Kasumi-1 (cell line): ENCODE results near the gene TMEM54.
"Not testable (repeated sequence)": the region's sequence is repeated elsewhere in the genome, so short reads cannot be mapped to it uniquely, and the experiment has no call there.

Experiments used
- DNase-seq, 2 experiments: peaks; one replicate each; lab custom pipeline; 2025; lab: John Stamatoyannopoulos, UW

The TMEM54 gene

DNA sequence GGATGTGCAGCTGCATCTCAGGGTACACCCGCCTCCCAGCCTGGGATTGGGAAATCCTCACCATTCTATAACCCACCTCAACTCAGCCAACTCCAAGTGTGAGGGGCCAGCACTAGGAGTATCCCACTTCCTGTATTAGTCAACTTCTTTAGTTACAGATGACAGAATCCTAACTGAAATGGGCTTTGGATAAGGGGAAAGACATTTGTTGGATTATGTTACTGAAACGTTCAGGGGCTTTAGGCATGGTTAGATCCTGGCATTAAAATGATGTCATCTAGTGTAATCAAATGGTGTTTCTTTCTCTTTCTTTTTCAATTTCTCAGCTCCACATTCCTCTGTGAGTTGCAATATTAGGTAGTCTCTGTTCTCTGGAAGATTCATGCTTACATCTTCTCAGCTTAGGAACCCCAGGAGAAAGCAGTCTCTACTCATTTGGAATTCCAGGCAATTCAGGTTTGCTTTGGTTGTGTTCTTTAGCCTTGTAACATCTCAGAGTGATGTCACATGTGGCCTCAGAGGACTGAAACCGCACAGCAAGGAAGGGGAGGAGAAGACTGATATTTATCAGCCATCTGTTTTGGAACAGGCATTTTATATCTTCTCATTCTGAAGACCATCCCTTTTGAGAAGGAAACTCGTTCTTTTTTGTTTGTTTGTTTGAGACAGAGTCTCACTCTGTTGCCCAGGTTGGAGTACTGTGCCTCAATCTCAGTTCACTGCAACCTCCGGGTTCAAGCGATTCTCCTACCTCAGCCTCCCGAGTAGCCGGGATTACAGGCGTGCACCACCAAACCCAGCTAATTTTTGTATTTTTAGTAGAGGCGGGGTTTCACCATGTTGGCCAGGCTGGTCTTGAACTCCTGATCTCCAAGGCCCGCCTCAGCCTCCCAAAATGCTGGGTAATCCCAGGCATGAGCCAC lies 18.9 kb upstream of the TMEM54 start:
- DNase-seq: no peak

DNA sequence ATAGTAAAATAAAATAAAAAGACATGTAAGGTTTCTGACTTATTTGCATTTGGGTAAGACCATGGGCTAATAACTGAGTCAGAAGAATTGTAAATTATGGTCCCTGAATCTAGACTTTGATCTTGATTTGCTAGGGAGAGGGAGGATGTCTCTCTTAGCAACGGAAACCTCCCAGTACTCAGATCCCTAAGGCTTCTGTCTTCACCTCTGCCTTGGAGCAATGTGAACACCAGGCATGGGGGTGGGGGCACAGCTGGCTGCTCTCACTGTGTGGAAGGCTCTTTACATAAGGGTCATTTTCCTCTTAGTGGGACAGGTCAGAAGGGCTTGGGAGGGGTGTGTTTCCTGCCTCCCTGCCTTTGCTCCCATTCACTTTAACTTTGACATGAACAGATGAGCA lies 17.0 kb upstream of the TMEM54 start:
- no peak for DNase-seq

DNA sequence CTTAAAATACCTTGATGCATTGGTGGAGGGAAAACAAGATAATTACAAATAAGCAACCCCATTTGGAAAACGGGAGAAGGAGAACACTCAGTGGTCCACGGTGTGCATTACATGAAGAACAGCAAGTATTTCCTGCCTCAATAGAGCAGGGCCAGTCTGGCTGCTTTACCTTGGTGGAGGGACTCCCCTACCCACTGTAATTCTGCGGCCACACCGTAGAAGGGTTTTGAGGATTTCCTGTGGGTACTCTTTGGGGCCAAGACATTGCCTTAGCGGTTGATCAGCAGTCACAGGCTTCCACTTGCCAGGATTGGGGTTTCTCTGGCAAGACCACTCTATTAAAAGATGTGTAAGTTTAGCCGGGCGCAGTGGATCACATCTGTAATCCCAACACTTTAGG lies 16.3 kb upstream of the TMEM54 start:
- DNase-seq: no peak

DNA sequence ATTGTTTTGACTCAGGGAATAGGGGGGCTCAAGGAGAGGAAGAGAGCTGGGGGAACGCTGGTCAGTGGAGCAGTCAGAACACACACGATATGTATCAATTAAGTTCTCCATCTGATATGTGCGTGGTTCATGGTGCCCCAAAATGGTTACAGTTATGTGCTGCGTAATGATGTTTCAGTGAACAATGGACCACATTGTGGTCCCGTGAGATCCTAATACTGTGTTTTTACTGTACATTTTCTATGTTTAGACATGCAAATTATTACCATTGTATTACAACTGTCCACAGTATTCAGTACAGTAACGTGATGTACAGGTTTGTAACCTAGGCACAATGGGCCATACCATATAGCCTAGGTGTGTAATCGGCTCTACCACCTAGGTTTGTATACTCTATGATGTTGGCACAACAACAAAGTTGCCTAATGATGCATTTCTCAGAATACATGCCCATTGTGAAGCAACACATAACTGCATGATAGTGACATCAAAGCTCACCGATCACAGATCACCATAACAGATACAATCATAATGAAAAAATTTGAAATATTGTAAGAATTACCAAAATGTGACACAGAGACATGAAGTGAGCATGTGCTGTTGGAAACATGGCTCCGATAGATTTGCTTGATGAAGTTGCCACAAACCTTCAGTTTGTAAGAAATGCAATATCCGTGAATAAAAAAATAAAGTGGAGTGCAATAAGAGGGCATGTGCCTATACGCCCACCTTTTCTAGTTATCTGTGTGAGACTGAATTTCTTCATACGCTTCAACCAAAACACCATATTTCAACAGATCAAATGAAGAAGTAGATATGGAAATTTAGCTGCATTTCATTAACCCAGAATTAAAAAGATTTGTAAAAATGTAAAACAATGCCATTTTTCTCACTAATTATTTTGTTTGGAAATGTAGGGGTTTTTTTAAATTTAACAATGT lies 14.8 kb upstream of the TMEM54 start:
- DNase-seq: no peak

DNA sequence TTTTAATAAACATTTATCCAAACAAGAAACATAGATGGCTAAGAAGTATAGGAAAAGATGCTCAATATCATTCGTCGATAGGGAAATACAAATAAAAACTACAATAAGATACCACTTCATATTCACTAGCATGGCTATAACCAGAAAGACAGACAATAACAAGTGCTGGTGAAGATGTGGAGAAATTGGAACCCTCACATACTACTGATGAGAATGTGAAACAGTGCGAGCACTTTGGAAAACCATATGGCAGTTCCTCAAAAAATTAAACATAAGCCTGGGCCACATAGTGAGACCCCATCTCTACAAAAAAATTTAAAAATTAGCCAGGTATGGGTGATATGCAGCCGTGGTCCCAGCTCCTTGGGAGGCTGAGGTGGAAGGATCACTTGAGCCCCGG lies 9.1 kb upstream of the TMEM54 start:
- no peak for DNase-seq

DNA sequence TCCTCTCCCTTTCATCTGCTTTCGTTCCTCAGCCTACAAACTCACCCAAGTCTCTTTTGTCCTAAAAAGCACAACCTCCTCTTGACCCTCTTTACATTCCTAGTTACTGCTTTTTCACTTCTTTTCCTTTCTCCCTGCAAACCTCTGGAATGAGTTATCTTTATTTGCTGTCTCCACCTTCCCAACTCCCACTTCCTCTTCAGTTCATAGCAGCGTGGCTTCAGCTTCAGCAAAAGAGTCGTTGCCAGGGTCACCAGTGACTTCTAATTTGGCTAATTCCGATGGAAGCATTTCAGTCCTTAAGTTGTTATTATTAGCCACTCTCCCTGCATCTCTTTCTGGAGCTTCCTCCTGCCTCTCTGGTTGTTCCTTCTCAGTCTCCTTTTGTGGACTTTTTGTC lies 6.2 kb upstream of the TMEM54 start:
- DNase-seq: peak in 1 of 2 experiments; percentile 17

DNA sequence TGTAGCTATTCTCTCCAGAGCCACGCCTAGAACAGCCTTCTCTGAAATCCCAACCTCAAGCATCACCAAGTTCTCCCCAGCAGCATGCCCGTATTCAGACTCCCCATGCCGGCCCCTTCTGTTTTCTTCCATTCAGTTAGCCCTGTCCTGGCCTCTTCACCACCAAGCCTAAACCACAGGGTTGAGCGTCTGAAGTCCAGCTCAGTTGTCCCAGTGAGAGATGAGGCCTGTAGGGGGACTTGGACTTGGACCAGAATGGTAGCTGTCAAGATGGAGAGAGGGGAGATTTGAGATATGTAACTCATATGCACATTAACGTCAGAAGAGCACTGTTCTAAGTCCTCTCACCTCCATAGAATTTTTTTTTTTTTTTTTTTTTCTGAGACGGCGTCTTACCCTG lies 5.5 kb upstream of the TMEM54 start:
- DNase-seq: no peak

DNA sequence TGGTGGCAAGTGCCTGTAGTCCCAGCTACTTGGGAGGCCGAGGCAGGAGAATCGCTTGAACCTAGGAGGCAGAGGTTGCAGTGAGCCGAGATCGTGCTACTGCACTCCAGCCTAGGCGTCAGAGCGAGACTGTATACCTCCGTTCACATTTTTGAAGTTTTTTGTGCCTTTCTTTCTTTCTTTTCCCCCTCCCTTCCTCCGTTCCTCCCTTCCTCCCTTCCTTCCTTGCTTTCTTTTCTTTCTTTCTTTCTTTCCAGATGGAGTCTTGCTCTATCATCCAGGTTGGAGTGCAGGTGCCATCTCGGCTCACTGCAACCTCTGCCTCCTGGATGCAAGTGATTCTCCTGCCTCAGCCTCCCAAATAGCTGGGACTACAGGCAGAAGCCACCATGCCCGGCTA lies 4.4 kb upstream of the TMEM54 start:
- not testable (repeated sequence) for DNase-seq

DNA sequence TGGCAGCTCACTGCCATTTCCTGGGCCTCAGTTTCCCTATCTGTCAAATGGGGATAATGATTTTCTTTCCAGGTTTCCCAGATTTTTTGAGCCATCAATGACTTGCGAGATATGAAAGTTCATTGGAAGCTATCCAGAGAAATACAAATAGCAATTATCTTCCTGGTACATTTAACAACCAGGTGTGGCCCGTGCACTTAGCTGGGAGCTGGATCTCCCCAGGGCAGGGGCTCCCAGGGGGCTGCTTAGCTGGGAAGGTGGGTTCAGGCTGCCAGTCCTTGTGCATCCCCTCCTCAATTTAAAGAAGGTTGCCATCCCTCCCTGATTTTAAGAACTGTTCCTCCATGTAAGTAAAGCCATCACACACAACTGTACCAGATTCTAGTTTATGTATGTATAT lies 3.6 kb upstream of the TMEM54 start:
- DNase-seq: no peak

DNA sequence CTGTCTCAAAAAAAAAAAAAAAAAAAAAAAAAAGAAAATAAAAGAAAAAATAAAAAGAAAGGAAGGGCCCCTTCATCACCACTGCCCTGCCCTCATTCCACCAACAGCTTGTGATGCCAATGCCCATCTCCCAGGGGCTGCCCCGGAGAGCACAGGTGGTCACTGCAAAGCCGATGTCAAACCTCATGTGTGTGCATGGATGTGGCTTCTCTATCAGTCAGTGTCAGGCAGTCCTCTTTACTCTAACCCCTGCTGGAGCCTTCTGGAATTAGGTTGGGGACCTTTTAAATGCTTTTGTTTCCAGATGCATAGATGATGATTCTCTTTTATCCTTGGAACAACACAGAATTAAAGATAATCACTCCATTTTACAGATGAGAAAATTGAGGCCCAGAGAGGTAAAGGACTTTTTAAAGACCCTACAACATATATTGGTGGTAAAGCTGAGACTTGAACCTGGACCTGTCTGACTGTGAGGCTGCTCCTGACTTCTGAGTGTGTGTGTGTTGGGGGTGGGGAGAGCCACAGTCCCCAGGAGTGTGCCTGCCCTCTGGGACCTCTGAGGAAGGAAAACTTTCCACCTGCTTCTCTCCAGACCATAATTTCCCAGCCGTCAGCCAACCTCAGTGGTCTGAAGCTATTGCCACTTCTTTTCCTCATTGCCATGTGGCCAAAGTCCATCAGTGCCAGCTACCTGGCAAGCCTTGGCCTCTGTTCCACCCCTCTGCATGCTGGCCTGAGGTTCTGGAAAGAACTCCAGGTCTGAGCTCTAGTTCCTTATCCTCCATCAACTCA lies 3.0 kb upstream of the TMEM54 start:
- no peak for DNase-seq

DNA sequence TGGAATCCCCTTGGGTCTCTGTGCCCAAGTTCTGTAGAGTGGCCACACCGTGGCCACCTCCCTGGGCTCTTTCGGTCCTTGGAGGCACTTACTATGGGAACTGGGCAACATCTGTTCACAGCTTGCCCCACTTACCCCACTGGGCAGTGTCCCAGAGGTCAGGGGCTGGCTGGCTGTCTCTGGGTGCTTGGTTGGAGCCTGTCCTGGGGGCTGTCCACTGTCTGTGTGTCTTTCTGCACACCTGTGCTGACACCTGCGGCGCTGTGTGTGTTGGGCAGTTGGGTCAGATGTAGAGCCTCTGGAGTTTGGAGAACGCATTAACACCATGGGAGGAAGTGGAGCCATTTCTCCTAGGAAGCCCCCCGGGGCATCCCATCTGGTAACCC lies 1.3 kb upstream of the TMEM54 start:
- no peak for DNase-seq

DNA sequence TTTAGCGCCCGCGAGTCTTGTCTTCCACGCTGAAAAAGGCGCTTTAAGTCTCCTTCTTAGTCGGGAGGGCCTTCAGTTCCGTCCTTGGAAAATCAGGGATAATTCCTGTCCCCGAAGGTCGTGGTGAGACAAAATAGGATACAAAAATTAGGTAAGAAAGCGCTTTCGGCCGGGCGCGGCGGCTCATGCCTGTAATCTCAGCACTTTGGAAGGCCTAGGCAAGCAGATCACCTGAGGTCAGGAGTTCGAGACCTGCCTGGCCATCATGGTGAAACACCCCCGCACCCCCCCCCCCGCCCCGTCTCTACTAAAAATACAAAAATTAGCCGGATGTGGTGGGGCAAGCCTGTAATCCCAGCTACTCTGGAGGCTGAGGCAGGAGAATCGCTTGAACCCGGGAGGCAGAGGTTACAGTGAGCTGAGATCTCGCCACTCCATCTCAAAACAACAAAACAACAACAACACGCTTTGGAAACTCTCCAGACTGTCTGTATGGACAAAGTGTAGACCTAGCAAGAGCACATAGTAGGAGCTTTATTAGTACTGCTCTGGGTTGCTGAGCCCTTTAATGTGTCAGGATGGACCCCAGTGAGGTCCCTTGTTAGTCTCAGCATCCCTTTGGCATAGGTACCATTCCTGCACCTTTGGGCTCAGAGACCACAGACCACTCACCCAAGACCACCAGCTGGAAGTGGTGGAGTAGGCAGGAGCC lies 790 bp upstream of the TMEM54 start:
- no peak for DNase-seq

DNA sequence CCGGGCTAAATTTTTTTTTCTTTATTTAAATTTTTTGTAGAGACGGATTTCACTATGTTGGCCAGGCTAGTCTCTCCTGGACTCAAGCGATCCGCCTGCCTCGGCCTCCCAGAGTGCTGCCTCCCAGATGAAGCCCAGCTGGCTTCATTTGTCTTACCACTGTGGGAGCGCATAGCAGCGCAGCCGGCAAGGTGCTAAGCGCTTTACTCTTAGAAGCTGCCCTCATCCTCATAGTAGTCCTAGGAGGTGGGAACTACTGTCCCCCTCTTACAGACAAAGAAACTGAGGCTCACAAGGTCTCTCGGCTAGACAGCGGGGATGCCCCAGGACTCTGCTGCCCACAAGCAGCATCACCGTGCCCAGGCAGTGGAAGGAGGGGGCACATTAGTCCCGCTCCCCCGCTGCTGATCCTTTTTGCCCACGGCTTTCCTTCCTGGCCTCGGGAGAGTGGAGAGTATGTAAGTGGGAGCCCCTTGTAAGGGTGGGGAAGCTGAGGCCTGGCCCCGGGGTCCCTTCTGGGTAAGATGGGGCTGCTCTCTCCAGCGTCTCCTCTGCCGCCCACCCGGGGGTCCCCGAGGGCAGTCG lies 726 bp downstream of the TMEM54 start:
- DNase-seq: no peak

DNA sequence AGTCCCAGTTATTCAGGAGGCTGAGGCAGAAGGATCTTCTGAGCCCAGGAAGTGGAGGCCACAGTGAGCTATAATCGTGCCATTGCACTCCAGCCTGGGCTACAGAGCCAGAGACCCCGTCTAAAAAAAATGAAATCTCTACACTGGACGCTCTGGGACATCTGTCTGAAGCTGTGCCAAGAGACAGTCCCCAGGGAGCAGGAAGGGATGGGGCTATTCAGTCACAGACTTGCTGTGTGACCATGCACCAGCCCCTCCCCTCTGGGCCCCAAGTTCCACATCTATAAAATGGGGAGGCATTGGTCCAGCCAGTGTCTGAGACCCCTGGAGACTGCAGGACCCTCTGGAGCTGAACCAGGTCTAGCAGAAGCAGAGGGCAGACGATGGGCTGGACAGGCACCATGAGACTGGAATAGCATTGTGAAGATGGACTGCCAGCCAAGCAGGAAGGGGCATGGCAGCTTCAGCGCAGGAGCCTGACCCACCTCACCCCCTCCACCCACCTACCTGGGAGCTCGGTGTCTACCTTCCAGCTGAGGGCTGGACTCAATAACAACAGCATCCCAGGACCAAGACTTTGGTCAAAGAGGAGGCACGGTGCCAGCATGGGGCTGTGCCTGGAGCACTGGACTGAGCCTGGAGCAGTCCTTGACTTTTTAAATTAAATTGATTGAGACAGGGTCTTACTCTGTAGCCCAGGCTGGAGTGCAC lies 1.4 kb downstream of the TMEM54 start:
- no peak for DNase-seq

DNA sequence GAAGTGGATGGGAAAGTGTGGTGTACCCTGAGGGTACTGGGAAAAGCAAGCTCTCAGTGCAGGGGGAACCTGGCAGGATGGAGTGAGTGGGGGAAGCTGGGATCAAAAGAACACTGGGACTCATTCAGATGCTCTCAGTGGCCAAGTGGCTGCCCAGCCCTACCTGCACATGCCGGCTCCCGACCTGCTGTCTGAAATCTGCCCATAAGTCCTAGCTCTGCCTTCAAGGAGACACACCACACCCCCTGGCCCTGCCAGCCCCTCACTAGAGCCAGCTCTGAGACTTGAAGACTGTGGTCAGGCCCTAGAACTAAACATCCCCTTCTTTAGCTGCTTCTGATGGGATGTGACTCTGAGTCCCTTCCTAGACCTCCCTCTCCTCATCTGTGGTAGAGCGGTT lies 2.2 kb downstream of the TMEM54 start:
- no peak for DNase-seq

DNA sequence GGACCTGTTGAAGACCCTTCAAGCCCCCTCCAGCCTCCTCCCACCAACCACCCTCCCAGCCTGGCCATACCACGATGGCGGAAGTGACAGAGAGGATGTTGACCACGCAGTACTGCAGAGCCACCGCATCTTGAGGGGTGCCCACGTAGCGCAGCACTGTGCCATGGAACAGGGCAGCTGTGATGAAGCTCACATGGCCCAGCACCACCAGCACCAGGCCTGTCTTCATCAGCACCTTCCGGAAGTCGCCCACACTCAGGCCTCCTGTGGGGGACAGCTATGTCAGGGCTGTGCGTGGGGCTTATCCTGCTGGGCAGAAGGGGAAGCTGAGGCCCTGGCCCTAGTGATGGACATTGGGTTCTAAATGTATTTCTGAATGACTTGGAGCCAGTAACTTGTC lies 3.1 kb downstream of the TMEM54 start:
- no peak for DNase-seq

DNA sequence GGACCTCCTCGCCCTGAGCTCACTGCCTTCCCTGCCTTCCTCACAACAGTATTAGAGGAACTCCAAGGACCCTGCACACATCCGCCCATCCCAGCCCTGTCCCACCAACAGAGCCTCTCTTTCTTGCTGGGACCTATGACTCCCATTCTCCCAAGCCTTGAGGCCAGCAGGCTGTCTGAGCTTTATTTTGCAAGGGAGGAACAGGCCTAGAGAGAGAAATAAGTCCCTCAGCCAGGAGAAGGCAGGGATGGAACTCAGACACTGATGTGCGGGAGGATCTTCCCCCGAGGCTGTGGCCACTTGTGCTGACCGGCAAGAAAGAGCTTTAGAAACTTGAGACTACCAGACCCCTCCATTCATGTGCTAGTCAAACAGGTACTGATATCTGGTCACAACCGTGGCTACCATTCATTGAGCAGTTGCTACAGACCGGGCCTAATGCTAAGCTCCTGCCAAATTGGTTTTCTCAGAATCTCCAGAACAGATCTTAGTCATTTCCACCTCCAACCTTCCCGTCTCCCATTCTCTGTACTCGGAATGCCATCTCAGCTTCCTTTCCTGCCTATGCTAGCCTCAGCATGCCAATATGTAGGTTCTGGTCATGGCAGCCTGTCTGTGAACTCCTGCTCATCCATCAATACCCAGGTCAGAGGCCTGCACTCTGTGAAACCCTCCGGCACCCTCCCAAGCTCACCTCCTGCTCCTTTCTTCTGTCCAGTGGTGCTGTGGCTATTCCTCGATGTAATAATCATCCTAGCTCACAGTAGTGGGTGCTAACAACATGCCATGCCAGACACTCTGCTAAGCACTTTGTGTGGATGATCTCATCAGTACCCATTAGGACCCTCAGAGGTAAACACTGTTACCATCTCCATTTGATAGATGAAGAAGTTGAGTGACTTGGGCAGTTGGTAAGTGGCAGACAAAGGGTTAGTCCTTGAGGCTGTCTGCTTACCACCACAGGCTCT lies 3.8 kb downstream of the TMEM54 start:
- DNase-seq: no peak

DNA sequence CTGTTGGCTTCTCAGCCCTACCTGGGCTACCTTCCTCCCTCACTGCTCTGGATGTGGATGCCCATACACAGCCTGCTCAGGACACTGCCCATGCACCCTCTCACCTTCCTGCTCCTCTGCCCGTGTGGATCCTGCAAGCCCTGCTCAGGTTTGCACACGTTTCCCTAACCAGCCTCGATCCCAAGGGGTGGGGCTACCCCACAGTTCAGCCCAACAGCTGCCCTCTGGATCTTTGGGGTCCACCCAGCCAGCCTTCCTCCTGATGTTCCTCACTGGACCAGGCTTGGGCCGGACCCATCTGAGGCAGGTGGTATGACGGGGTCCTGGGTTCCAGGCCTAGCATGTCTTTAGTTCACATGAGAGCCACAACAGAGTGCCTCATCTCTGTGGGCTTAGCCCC lies 4.7 kb downstream of the TMEM54 start:
- no peak for DNase-seq
